HepG2 (cell line): ENCODE measurements around the gene RNF182. TPM values are rescaled to one million over a fixed set of nuclear protein-coding genes. Genes with fewer than 3 reads are reported as not detected.

Experiments used
- ATAC-seq: fragments of 200-7000 bp; cut with Tn5 transposase; 3 replicates; pipeline ENCODE4 v1.9.1; 2020; ENCODE audit warnings: mild to moderate bottlenecking, moderate library complexity
- BruUV-seq: library from RNA; stranded (reverse); fragments of 400-500 nt; replicated peaks from 2 replicates; lab custom pipeline; 2021; lab: Mats Ljungman, UMichigan
- CTCF ChIA-PET: fragments of 300-600 bp; formaldehyde crosslinking; extraction: SDS; loops from one replicate; lab custom pipeline; 2021; ENCODE audit warnings: low total read pairs, inconsistent platforms, low intra/inter-chr PET ratio; lab: Yijun Ruan, JAX
- POLR2A ChIA-PET: fragments of 350-600 bp; sonication (Branson Sonifier 250); formaldehyde crosslinking; loops from one replicate; lab custom pipeline; 2020; ENCODE audit warnings: antibody characterized with exemption, inconsistent platforms; lab: Yijun Ruan, JAX
- DNase-seq: peaks from one replicate; pipeline ENCODE4 v3.0.0-alpha.2; 2015; ENCODE audit warnings: low spot score
- FAIRE-seq: peaks from 3 replicates; lab custom pipeline; 2011; peaks lifted over from hg19 to GRCh38; lab: Jason Lieb, UNC
- H2AFZ ChIP-seq: one replicate; pipeline ENCODE4 v1.6.1; 2011; ENCODE audit warnings: low read length, inconsistent platforms
- H3K27ac ChIP-seq: fragments of 300-600 bp; 3 replicates; pipeline ENCODE4 v1.8.0; 2011; ENCODE audit warnings: mixed run types, mild to moderate bottlenecking, mixed read lengths, low read length, inconsistent platforms; ENCODE audit not compliant: insufficient read depth; ENCODE audit errors: extremely low read length
- H3K27me3 ChIP-seq, 2 experiments: fragments of 200-600 bp in 1 of 2; 2 replicates in 1 of 2; 3 replicates in 1 of 2; pipeline versions ENCODE4 v1.6.0 to v1.8.0; 2011; ENCODE audit warnings: low read length in 2 of 2, mild to moderate bottlenecking in 2 of 2, moderate library complexity in 2 of 2, inconsistent platforms in 1 of 2; ENCODE audit not compliant: insufficient read depth in 2 of 2, control insufficient read depth in 1 of 2
- H3K36me3 ChIP-seq, 2 experiments: fragments of 200-600 bp in 1 of 2; replicated peaks in 1 of 2; 2 replicates in 1 of 2; 3 replicates in 1 of 2; pipeline versions ENCODE4 v1.5.1 to v1.8.0; 2011; ENCODE audit warnings: low read length in 2 of 2, inconsistent platforms in 1 of 2; ENCODE audit not compliant: insufficient read depth in 2 of 2, control insufficient read depth in 1 of 2
- H3K4me1 ChIP-seq: 2 replicates; pipeline ENCODE4 v1.5.1; 2012; ENCODE audit warnings: low read length, inconsistent platforms; ENCODE audit not compliant: insufficient read depth
- H3K4me2 ChIP-seq: 2 replicates; pipeline ENCODE4 v1.6.0; 2011; ENCODE audit warnings: low read depth, low read length, inconsistent platforms
- H3K4me3 ChIP-seq, 3 experiments: fragments of 200-600 bp in 1 of 3; sonication (generic), shearing (Covaris generic) in 1 of 3; replicated peaks in 1 of 3; 2 replicates each; pipeline ENCODE4 v1.5.1; 2011 to 2016; ENCODE audit warnings: low read length in 3 of 3, inconsistent platforms in 2 of 3, low read depth in 2 of 3, mild to moderate bottlenecking in 2 of 3, control low read depth in 1 of 3, mixed read lengths in 1 of 3; ENCODE audit not compliant: insufficient read depth in 1 of 3
- H3K79me2 ChIP-seq: one replicate; pipeline ENCODE4 v1.6.1; 2011; ENCODE audit warnings: low read length, inconsistent platforms; ENCODE audit not compliant: insufficient read depth
- H3K9ac ChIP-seq: 2 replicates; pipeline ENCODE4 v1.6.0; 2011; ENCODE audit warnings: mild to moderate bottlenecking, low read depth, low read length, inconsistent platforms; ENCODE audit not compliant: insufficient read depth
- H3K9me3 ChIP-seq: 2 replicates; pipeline ENCODE4 v1.5.1; 2012; ENCODE audit warnings: mild to moderate bottlenecking, low read length
- H4K20me1 ChIP-seq: 2 replicates; pipeline ENCODE4 v1.6.0; 2011; ENCODE audit warnings: inconsistent platforms, mild to moderate bottlenecking, low read length, moderate library complexity; ENCODE audit not compliant: insufficient read depth
- ATF7 ChIP-seq, 2 experiments: fragments of 450-650 bp in 1 of 2; sonication (generic) in 1 of 2; formaldehyde crosslinking in 1 of 2; IDR thresholded peaks; 2 replicates each; pipeline versions ENCODE4 v1.4.0 to v1.6.1; 2016 to 2020; ENCODE audit warnings: antibody characterized with exemption in 1 of 2, mild to moderate bottlenecking in 1 of 2, missing genetic modification reagents in 1 of 2
- CAMTA2 ChIP-seq: sonication (generic); formaldehyde crosslinking; IDR thresholded peaks from 2 replicates; pipeline ENCODE4 v1.4.0; 2020; ENCODE audit warnings: mild to moderate bottlenecking, missing genetic modification reagents, borderline replicate concordance
- FOXJ3 ChIP-seq: sonication (generic); formaldehyde crosslinking; IDR thresholded peaks from 2 replicates; pipeline ENCODE4 v1.4.0; 2020; ENCODE audit warnings: missing genetic modification reagents, mild to moderate bottlenecking, borderline replicate concordance
- HNRNPL ChIP-seq: fragments of 200-400 bp; formaldehyde crosslinking; IDR thresholded peaks from 2 replicates; pipeline ENCODE4 v1.6.1; 2017; ENCODE audit warnings: mild to moderate bottlenecking, low read depth, low read length
- KLF15 ChIP-seq: sonication (generic); formaldehyde crosslinking; IDR thresholded peaks from 2 replicates; pipeline ENCODE4 v1.8.1; 2023; ENCODE audit warnings: borderline replicate concordance, mild to moderate bottlenecking, inconsistent platforms, missing genetic modification reagents, mixed read lengths
- NCOR1 ChIP-seq: fragments of 200-600 bp; sonication (generic); IDR thresholded peaks from 2 replicates; pipeline ENCODE4 v1.7.0; 2017; ENCODE audit warnings: antibody characterized with exemption, low read length, borderline replicate concordance
- ZFAT ChIP-seq: sonication (generic); formaldehyde crosslinking; conservative IDR thresholded peaks from 2 replicates; pipeline ENCODE4 v1.8.1; 2023; ENCODE audit warnings: missing genetic modification reagents, inconsistent platforms
- ZIK1 ChIP-seq: sonication (generic); formaldehyde crosslinking; IDR thresholded peaks from 2 replicates; pipeline ENCODE4 v1.5.0; 2020; ENCODE audit warnings: mild to moderate bottlenecking, low read depth, missing genetic modification reagents, borderline replicate concordance
- ZNF547 ChIP-seq: sonication (generic); formaldehyde crosslinking; IDR thresholded peaks from 2 replicates; pipeline ENCODE4 v1.5.1; 2020; ENCODE audit warnings: mild to moderate bottlenecking, missing genetic modification reagents
- ZNF614 ChIP-seq: IDR thresholded peaks from 2 replicates; pipeline ENCODE4 v1.6.1; 2018; ENCODE audit warnings: missing biosample characterization, missing genetic modification reagents, inconsistent platforms, borderline replicate concordance
- ZNF652 ChIP-seq: IDR thresholded peaks from 2 replicates; pipeline ENCODE4 v1.6.1; 2016; ENCODE audit warnings: low read depth, borderline replicate concordance
- in situ Hi-C: cut with HindIII; loops from 2 replicates; pipeline ENCODE4 v1.10.0; 2017; ENCODE audit warnings: low pct_unique_long_range_greater_than_20kb; ENCODE audit not compliant: extremely low pct_ligation_motif_present
- intact Hi-C: fragments of 100-400 bp; cut with micrococcal nuclease; formaldehyde crosslinking; loops from one replicate; pipeline ENCODE4 v1.10.0; 2022; ENCODE audit not compliant: unreplicated experiment
- polyA plus RNA-seq, 8 experiments: library from polyadenylated mRNA; depleted of rRNA in 3 of 8; stranded (reverse) in 7 of 8; unstranded in 1 of 8; fragments of >200 nt; fragmentation: Illumina TruSeq in 4 of 8; extraction: Trizol in 4 of 8; gene quantifications; 2 replicates each; pipeline versions ENCODE4 v1.2.1 to v1.2.3, GENCODE V29; 2011 to 2016; ENCODE audit warnings: low read depth in 4 of 8, missing spikeins in 1 of 8, mixed read lengths in 1 of 8; ENCODE audit not compliant: insufficient read depth in 1 of 8
- total RNA-seq, 5 experiments: library from RNA; depleted of rRNA; stranded (reverse); fragments of >200 nt; fragmentation: Illumina TruSeq; extraction: Trizol; gene quantifications; 2 replicates each; pipeline ENCODE4 v1.2.3, GENCODE V29; 2016; ENCODE audit warnings: low read depth in 1 of 5
- TF ChIP-seq, protein P1 (sequence below): sonication (generic); formaldehyde crosslinking; IDR thresholded peaks from 2 replicates; pipeline ENCODE4 v1.5.1; 2020; ENCODE audit warnings: mild to moderate bottlenecking, missing genetic modification reagents, borderline replicate concordance
- TF ChIP-seq, protein P2 (sequence below): sonication (generic); formaldehyde crosslinking; conservative IDR thresholded peaks from 2 replicates; pipeline ENCODE4 v1.8.0; 2022; ENCODE audit warnings: mild to moderate bottlenecking, moderate library complexity, missing genetic modification reagents
- TF ChIP-seq, protein P3 (sequence below): sonication (generic); formaldehyde crosslinking; IDR thresholded peaks from 2 replicates; pipeline ENCODE4 v1.4.0; 2020; ENCODE audit warnings: mild to moderate bottlenecking, low read depth, missing genetic modification reagents
- TF ChIP-seq, protein P4 (sequence below): sonication (generic); formaldehyde crosslinking; IDR thresholded peaks from 2 replicates; pipeline ENCODE4 v1.4.0; 2020; ENCODE audit warnings: mild to moderate bottlenecking, missing genetic modification reagents

The RNF182 gene
- total and polyA plus RNA-seq, 2 of the 13 experiments (the other 11 are each of a cell fraction or from before 2014, with no cell fraction given), result not detected

DNA sequence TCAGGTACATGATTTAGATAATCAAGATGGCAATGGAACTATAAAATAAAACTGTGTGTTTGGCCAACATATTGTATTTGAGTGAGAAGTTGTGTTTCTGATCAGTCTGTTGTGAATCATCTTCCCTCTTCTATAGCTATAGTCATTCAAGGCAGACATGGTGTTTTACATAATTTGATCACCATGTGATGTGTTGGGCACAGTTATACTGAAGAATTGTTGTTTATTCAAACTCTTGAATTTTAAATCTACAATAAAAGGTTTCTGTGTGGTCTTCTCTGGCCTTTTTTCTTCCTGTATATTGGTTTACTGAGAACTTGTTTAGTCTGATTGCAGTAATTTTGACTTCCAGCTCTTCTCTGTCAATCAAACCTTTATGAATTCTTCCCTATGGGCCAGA is 4.4 kb downstream of the RNF182 start:
- Histone ChIP-seq H3K27me3 (peaks cover 4 to 32% of the 10 kb centered on the region in 2 experiments), H3K4me1 (peaks cover 11% of the 10 kb centered on the region), H3K4me3 (no peak overlapping the region), H3K4me2 (no peak overlapping the region), H4K20me1 (no peaks in the 10 kb centered on the region), H2AFZ (no peak overlapping the region), H3K9ac (no peak overlapping the region), H3K9me3 (no peaks in the 10 kb centered on the region), H3K79me2 (no peaks in the 10 kb centered on the region), H3K27ac (no peak overlapping the region), H3K36me3 (no peaks in the 10 kb centered on the region)
- CTCF ChIA-PET, result no interaction called here
- POLR2A ChIA-PET, result interaction anchor here (0.9 kb wide), 1 partner anchor 114 kb away, joined by 3 read pairs; no protein-coding TSS in a partner anchor
- no TSS peak for BruUV-seq
- no peak for DNase-seq
- in situ Hi-C loops, result no loop called here
- FAIRE-seq, result no peak
- intact Hi-C loops, result loop anchor here (5.0 kb wide), 1 partner anchor 132 kb away; no protein-coding TSS in a partner anchor
- no peak for ATAC-seq
- TF ChIP-seq ZIK1 (CRISPR knock-in tag), result no peak
- no peak for TF ChIP-seq ZNF614 (CRISPR knock-in tag)
- TF ChIP-seq FOXJ3, result no peak
- TF ChIP-seq, protein P1, sequence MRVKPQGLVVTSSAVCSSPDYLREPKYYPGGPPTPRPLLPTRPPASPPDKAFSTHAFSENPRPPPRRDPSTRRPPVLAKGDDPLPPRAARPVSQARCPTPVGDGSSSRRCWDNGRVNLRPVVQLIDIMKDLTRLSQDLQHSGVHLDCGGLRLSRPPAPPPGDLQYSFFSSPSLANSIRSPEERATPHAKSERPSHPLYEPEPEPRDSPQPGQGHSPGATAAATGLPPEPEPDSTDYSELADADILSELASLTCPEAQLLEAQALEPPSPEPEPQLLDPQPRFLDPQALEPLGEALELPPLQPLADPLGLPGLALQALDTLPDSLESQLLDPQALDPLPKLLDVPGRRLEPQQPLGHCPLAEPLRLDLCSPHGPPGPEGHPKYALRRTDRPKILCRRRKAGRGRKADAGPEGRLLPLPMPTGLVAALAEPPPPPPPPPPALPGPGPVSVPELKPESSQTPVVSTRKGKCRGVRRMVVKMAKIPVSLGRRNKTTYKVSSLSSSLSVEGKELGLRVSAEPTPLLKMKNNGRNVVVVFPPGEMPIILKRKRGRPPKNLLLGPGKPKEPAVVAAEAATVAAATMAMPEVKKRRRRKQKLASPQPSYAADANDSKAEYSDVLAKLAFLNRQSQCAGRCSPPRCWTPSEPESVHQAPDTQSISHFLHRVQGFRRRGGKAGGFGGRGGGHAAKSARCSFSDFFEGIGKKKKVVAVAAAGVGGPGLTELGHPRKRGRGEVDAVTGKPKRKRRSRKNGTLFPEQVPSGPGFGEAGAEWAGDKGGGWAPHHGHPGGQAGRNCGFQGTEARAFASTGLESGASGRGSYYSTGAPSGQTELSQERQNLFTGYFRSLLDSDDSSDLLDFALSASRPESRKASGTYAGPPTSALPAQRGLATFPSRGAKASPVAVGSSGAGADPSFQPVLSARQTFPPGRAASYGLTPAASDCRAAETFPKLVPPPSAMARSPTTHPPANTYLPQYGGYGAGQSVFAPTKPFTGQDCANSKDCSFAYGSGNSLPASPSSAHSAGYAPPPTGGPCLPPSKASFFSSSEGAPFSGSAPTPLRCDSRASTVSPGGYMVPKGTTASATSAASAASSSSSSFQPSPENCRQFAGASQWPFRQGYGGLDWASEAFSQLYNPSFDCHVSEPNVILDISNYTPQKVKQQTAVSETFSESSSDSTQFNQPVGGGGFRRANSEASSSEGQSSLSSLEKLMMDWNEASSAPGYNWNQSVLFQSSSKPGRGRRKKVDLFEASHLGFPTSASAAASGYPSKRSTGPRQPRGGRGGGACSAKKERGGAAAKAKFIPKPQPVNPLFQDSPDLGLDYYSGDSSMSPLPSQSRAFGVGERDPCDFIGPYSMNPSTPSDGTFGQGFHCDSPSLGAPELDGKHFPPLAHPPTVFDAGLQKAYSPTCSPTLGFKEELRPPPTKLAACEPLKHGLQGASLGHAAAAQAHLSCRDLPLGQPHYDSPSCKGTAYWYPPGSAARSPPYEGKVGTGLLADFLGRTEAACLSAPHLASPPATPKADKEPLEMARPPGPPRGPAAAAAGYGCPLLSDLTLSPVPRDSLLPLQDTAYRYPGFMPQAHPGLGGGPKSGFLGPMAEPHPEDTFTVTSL (CRISPR knock-in tag), result no peak
- TF ChIP-seq ZNF652 (CRISPR knock-in tag), result no peak
- TF ChIP-seq, protein P2, sequence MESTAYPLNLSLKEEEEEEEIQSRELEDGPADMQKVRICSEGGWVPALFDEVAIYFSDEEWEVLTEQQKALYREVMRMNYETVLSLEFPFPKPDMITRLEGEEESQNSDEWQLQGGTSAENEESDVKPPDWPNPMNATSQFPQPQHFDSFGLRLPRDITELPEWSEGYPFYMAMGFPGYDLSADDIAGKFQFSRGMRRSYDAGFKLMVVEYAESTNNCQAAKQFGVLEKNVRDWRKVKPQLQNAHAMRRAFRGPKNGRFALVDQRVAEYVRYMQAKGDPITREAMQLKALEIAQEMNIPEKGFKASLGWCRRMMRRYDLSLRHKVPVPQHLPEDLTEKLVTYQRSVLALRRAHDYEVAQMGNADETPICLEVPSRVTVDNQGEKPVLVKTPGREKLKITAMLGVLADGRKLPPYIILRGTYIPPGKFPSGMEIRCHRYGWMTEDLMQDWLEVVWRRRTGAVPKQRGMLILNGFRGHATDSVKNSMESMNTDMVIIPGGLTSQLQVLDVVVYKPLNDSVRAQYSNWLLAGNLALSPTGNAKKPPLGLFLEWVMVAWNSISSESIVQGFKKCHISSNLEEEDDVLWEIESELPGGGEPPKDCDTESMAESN, result no peak
- TF ChIP-seq, protein P3, sequence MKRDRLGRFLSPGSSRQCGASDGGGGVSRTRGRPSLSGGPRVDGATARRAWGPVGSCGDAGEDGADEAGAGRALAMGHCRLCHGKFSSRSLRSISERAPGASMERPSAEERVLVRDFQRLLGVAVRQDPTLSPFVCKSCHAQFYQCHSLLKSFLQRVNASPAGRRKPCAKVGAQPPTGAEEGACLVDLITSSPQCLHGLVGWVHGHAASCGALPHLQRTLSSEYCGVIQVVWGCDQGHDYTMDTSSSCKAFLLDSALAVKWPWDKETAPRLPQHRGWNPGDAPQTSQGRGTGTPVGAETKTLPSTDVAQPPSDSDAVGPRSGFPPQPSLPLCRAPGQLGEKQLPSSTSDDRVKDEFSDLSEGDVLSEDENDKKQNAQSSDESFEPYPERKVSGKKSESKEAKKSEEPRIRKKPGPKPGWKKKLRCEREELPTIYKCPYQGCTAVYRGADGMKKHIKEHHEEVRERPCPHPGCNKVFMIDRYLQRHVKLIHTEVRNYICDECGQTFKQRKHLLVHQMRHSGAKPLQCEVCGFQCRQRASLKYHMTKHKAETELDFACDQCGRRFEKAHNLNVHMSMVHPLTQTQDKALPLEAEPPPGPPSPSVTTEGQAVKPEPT (CRISPR knock-in tag), result no peak
- TF ChIP-seq ATF7 (IDR thresholded peaks at IDR 0.05), result no peak
- no peak for TF ChIP-seq ATF7 (CRISPR knock-in tag; IDR thresholded peaks at IDR 0.05)
- no peak for TF ChIP-seq KLF15 (CRISPR knock-in tag)
- TF ChIP-seq ZFAT (CRISPR knock-in tag), result no peak
- TF ChIP-seq CAMTA2, result no peak
- no peak for TF ChIP-seq NCOR1
- TF ChIP-seq, protein P4, sequence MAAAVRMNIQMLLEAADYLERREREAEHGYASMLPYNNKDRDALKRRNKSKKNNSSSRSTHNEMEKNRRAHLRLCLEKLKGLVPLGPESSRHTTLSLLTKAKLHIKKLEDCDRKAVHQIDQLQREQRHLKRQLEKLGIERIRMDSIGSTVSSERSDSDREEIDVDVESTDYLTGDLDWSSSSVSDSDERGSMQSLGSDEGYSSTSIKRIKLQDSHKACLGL, result no peak
- no peak for TF ChIP-seq HNRNPL
- no peak for TF ChIP-seq ZNF547 (CRISPR knock-in tag)
